ENCODE results near the gene BBS2.

DNA sequence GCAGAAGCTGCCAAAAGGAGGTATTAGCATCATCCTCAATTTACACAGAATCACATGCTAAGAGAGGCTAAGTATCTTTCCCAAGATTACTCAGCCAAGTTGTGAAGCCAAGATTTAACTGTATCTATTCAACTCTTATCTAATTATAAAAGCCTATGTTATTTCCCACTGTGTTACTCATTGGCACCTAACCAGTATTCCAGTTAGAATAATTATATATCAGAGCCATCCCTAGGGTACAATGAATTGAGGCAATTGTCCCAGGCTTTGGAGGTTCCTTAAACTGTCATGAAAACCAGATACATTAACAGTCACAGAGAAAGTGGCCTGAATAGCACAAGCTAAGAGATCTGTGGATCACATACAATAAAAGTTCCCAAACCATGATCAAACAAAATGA, 83.6 kb downstream of the BBS2 start:
- TF ChIP-seq EZH2 (IDR thresholded peaks at IDR 0.05): no peak
- no peak for TF ChIP-seq EZH2phosphoT487 (IDR thresholded peaks at IDR 0.05)

All from neural progenitor cell (in vitro differentiated cells).